GM23338 (cell line): ENCODE measurements around the gene RXFP1. TPM values are rescaled to one million over a fixed set of nuclear protein-coding genes. Genes with fewer than 3 reads are reported as not detected.

ENCODE experiments used
- ATAC-seq: fragments of 200-7000 bp; cut with Tn5 transposase; 3 replicates; pipeline ENCODE4 v1.9.1; 2020
- DNase-seq: peaks from one replicate; pipeline ENCODE4 v3.0.0-alpha.2; 2015; ENCODE audit warnings: low spot score
- H2AFZ ChIP-seq: fragments of 200-600 bp; sonication (generic); 2 replicates; pipeline ENCODE4 v1.8.0; 2016; ENCODE audit warnings: antibody characterized with exemption, mild to moderate bottlenecking, moderate library complexity
- H3F3A ChIP-seq: fragments of 200-600 bp; sonication (generic); replicated peaks from 2 replicates; pipeline ENCODE4 v1.8.0; 2017; ENCODE audit warnings: antibody characterized with exemption, mixed run types, low read depth
- H3K27ac ChIP-seq: fragments of 200-600 bp; sonication (generic); 2 replicates; pipeline ENCODE4 v1.6.1; 2016; ENCODE audit warnings: low read depth
- H3K27me3 ChIP-seq: fragments of 200-600 bp; sonication (generic); 2 replicates; pipeline ENCODE4 v1.8.0; 2016; ENCODE audit warnings: mild to moderate bottlenecking, mixed run types, moderate library complexity; ENCODE audit not compliant: insufficient read depth
- H3K36me3 ChIP-seq: fragments of 200-600 bp; sonication (generic); 2 replicates; pipeline ENCODE4 v1.8.0; 2016; ENCODE audit warnings: mild to moderate bottlenecking; ENCODE audit not compliant: insufficient read depth
- H3K4me1 ChIP-seq: fragments of 200-600 bp; sonication (generic); 2 replicates; pipeline ENCODE4 v1.8.0; 2016; ENCODE audit warnings: mild to moderate bottlenecking, moderate library complexity; ENCODE audit not compliant: insufficient read depth
- H3K4me2 ChIP-seq: fragments of 200-600 bp; sonication (generic); 2 replicates; pipeline ENCODE4 v1.7.1; 2017; ENCODE audit warnings: mixed run types
- H3K4me3 ChIP-seq: fragments of 200-600 bp; sonication (generic); 2 replicates; pipeline ENCODE4 v1.6.1; 2016; ENCODE audit warnings: mixed run types
- H3K79me2 ChIP-seq: fragments of 200-600 bp; sonication (generic); replicated peaks from 2 replicates; pipeline ENCODE4 v1.8.0; 2017; ENCODE audit warnings: mild to moderate bottlenecking; ENCODE audit not compliant: insufficient read depth
- H3K9me2 ChIP-seq: fragments of 200-600 bp; sonication (generic); 2 replicates; pipeline ENCODE4 v1.8.0; 2017; ENCODE audit not compliant: insufficient read depth
- H4K20me1 ChIP-seq: fragments of 200-600 bp; sonication (generic); replicated peaks from 2 replicates; pipeline ENCODE4 v1.8.0; 2017; ENCODE audit warnings: mild to moderate bottlenecking; ENCODE audit not compliant: insufficient read depth
- H3K27ac Mint-ChIP-seq: 2 replicates; pipeline ENCODE4 v1.8.0; 2020; ENCODE audit warnings: inconsistent platforms, mild to moderate bottlenecking, moderate library complexity, mixed read lengths
- H3K27me3 Mint-ChIP-seq: 3 replicates; pipeline ENCODE4 v1.8.0; 2022; ENCODE audit warnings: low read depth, mild to moderate bottlenecking, moderate library complexity, mixed read lengths, inconsistent platforms; ENCODE audit not compliant: insufficient read depth, poor library complexity
- H3K36me3 Mint-ChIP-seq: 3 replicates; pipeline ENCODE4 v1.8.0; 2021; ENCODE audit warnings: low read depth, mild to moderate bottlenecking, inconsistent platforms, moderate library complexity, mixed read lengths
- H3K4me1 Mint-ChIP-seq: 3 replicates; pipeline ENCODE4 v1.8.0; 2020; ENCODE audit warnings: mild to moderate bottlenecking, inconsistent platforms, mixed read lengths
- H3K4me3 Mint-ChIP-seq: 3 replicates; pipeline ENCODE4 v1.8.0; 2021; ENCODE audit warnings: moderate library complexity, mild to moderate bottlenecking, inconsistent platforms, mixed read lengths
- H3K9me3 Mint-ChIP-seq: 3 replicates; pipeline ENCODE4 v1.8.0; 2020; ENCODE audit warnings: moderate library complexity, mild to moderate bottlenecking, inconsistent platforms, mixed read lengths
- CREB1 ChIP-seq: fragments of 250-450 bp; sonication (Bioruptor Pico); IDR thresholded peaks from 2 replicates; pipeline ENCODE4 v1.5.0; 2020; ENCODE audit warnings: low read depth, mild to moderate bottlenecking, moderate library complexity
- ETS1 ChIP-seq: IDR thresholded peaks from 2 replicates; pipeline ENCODE4 v1.6.1; 2016; ENCODE audit warnings: antibody characterized with exemption
- EZH2phosphoT487 ChIP-seq: fragments of 200-600 bp; sonication (generic); IDR thresholded peaks from one replicate; pipeline ENCODE4 v1.8.1; 2018; ENCODE audit warnings: antibody characterized with exemption; ENCODE audit not compliant: unreplicated experiment
- JUNB ChIP-seq: IDR thresholded peaks from one replicate; pipeline ENCODE4 v1.6.1; 2016; ENCODE audit warnings: antibody characterized with exemption; ENCODE audit not compliant: unreplicated experiment
- NANOG ChIP-seq: IDR thresholded peaks from 2 replicates; pipeline ENCODE4 v1.6.1; 2016; ENCODE audit warnings: antibody characterized with exemption, borderline replicate concordance
- POLR2AphosphoS5 ChIP-seq: IDR thresholded peaks from 2 replicates; pipeline ENCODE4 v1.6.1; 2016; ENCODE audit warnings: antibody characterized with exemption, low read depth
- STAT1 ChIP-seq: IDR thresholded peaks from one replicate; pipeline ENCODE4 v1.6.1; 2016; ENCODE audit warnings: antibody characterized with exemption; ENCODE audit not compliant: unreplicated experiment
- ZNF114 ChIP-seq: fragments of 250-450 bp; sonication (Bioruptor Pico); IDR thresholded peaks from 2 replicates; pipeline ENCODE4 v1.5.0; 2020; ENCODE audit warnings: mild to moderate bottlenecking, moderate library complexity
- polyA plus RNA-seq: library from polyadenylated mRNA; unstranded; fragments of >200 nt; fragmentation: Nextera tagmentation; extraction: Ambion mirVana; gene quantifications from 2 replicates; pipeline ENCODE4 v1.2.1, GENCODE V29; 2016
- total RNA-seq: library from RNA; depleted of rRNA; stranded (reverse); fragments of >200 nt; shearing (Covaris generic); gene quantifications from 2 replicates; pipeline ENCODE4 v1.2.3, GENCODE V29; 2014
- TF ChIP-seq, protein P1 (sequence below), 2 experiments: fragments of 200-600 bp in 1 of 2; sonication (generic) in 1 of 2; conservative IDR thresholded peaks; 2 replicates each; pipeline versions ENCODE4 v1.5.1 to v1.6.1; 2016 to 2017; ENCODE audit warnings: antibody characterized with exemption in 2 of 2, low read depth in 2 of 2, mild to moderate bottlenecking in 2 of 2, moderate library complexity in 1 of 2
- TF ChIP-seq, protein P2 (sequence below): IDR thresholded peaks from one replicate; pipeline ENCODE4 v1.6.1; 2018; ENCODE audit warnings: antibody characterized with exemption; ENCODE audit not compliant: unreplicated experiment

RXFP1 gene
- total and polyA plus RNA-seq, 2 experiments from 2014 or later: 0.63 TPM; not detected in 1

- 0 out of 2 replicates have a peak, but pooled peaks cover 5% of the 10 kb centered on the region for H3K4me1 ChIP-seq
- Mint-ChIP-seq H3K4me3 (no peak overlapping the region), H3K36me3 (peaks cover 28% of the 10 kb centered on the region), H3K9me3 (no peaks in the 10 kb centered on the region; the same call in 2 of the 3 replicates), H3K27ac (no peak overlapping the region), H3K4me1 (peaks cover 12% of the 10 kb centered on the region; the same call in 2 of the 3 replicates), H3K27me3 (peaks cover 12% of the 10 kb centered on the region)
- peaks cover 5% of the 10 kb centered on the region; the same call in 1 of the 2 replicates for H3K36me3 ChIP-seq
- DNase-seq: peak; percentile 59
- peaks cover 47% of the 10 kb centered on the region for H3K79me2 ChIP-seq
- H3K4me2 ChIP-seq: no peak overlapping the region
- peaks cover 5% of the 10 kb centered on the region; the same call in 1 of the 2 replicates for H3F3A ChIP-seq
- no peaks in the 10 kb centered on the region for H3K27me3 ChIP-seq
- no peak overlapping the region for H3K27ac ChIP-seq
- H4K20me1 ChIP-seq: no peaks in the 10 kb centered on the region; the same call in 1 of the 2 replicates
- H3K4me3 ChIP-seq: no peak overlapping the region
- no peaks in the 10 kb centered on the region for H3K9me2 ChIP-seq
- TF ChIP-seq, protein P1, sequence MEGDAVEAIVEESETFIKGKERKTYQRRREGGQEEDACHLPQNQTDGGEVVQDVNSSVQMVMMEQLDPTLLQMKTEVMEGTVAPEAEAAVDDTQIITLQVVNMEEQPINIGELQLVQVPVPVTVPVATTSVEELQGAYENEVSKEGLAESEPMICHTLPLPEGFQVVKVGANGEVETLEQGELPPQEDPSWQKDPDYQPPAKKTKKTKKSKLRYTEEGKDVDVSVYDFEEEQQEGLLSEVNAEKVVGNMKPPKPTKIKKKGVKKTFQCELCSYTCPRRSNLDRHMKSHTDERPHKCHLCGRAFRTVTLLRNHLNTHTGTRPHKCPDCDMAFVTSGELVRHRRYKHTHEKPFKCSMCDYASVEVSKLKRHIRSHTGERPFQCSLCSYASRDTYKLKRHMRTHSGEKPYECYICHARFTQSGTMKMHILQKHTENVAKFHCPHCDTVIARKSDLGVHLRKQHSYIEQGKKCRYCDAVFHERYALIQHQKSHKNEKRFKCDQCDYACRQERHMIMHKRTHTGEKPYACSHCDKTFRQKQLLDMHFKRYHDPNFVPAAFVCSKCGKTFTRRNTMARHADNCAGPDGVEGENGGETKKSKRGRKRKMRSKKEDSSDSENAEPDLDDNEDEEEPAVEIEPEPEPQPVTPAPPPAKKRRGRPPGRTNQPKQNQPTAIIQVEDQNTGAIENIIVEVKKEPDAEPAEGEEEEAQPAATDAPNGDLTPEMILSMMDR (conservative IDR thresholded peaks at IDR 0.05; ENCODE audit: low read depth in 2 of 2): peak; percentile 62 to 80
- TF ChIP-seq ETS1: no peak
- no peak overlapping the region for H2AFZ ChIP-seq
- ATAC-seq: no peak
These were observed 146.0 kb downstream of the RXFP1 start for GRCh38 chr4:158667651-158668198.

DNA sequence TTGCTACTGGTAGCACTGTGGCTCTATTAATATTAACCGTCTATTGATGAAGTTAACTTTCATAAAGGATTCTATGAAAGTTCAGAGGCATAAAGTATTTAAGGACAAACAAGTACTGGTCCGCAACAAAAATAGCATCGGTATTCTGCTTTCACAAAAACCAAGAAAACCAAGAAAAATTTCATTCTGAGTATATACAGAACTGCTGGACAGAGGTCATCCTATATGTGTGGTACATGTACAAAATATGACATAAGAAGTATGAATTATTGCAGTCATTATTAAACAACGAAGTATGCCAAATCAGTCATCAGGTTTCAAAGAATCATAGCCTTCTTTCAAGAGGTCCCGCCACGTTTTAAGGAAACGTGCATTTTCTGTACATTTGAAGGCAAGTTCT is 147.6 kb downstream of the RXFP1 start:
- H2AFZ ChIP-seq: no peak overlapping the region
- H3K79me2 ChIP-seq: peaks cover 55% of the 10 kb centered on the region
- TF ChIP-seq ETS1 (no peak), JUNB (no peak), ZNF114 (CRISPR knock-in tag) (no peak), EZH2phosphoT487 (no peak), CREB1 (CRISPR knock-in tag) (no peak), NANOG (no peak), POLR2AphosphoS5 (no peak), STAT1 (no peak)
- TF ChIP-seq, protein P2, sequence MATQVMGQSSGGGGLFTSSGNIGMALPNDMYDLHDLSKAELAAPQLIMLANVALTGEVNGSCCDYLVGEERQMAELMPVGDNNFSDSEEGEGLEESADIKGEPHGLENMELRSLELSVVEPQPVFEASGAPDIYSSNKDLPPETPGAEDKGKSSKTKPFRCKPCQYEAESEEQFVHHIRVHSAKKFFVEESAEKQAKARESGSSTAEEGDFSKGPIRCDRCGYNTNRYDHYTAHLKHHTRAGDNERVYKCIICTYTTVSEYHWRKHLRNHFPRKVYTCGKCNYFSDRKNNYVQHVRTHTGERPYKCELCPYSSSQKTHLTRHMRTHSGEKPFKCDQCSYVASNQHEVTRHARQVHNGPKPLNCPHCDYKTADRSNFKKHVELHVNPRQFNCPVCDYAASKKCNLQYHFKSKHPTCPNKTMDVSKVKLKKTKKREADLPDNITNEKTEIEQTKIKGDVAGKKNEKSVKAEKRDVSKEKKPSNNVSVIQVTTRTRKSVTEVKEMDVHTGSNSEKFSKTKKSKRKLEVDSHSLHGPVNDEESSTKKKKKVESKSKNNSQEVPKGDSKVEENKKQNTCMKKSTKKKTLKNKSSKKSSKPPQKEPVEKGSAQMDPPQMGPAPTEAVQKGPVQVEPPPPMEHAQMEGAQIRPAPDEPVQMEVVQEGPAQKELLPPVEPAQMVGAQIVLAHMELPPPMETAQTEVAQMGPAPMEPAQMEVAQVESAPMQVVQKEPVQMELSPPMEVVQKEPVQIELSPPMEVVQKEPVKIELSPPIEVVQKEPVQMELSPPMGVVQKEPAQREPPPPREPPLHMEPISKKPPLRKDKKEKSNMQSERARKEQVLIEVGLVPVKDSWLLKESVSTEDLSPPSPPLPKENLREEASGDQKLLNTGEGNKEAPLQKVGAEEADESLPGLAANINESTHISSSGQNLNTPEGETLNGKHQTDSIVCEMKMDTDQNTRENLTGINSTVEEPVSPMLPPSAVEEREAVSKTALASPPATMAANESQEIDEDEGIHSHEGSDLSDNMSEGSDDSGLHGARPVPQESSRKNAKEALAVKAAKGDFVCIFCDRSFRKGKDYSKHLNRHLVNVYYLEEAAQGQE: no peak
- TF ChIP-seq, protein P1 (conservative IDR thresholded peaks at IDR 0.05; ENCODE audit: low read depth in 2 of 2): no peak

More for the DNA sequence above, 147.6 kb downstream of the RXFP1 start:
- no peak for ATAC-seq
- no peak overlapping the region for H3K27ac ChIP-seq
- Mint-ChIP-seq H3K4me1 (peaks cover 14% of the 10 kb centered on the region; the same call in 2 of the 3 replicates), H3K27ac (no peak overlapping the region), H3K36me3 (peaks cover 25% of the 10 kb centered on the region), H3K4me3 (no peak overlapping the region; the same call in 2 of the 3 replicates), H3K9me3 (no peaks in the 10 kb centered on the region; the same call in 2 of the 3 replicates), H3K27me3 (peaks cover 12% of the 10 kb centered on the region)
- no peak overlapping the region for H3K4me3 ChIP-seq
- 0 out of 2 replicates have a peak, but pooled peaks cover 5% of the 10 kb centered on the region for H3K4me1 ChIP-seq
- H4K20me1 ChIP-seq: no peaks in the 10 kb centered on the region; the same call in 1 of the 2 replicates
- H3K9me2 ChIP-seq: no peaks in the 10 kb centered on the region
- no peaks in the 10 kb centered on the region for H3K27me3 ChIP-seq
- peaks cover 5% of the 10 kb centered on the region; the same call in 1 of the 2 replicates for H3F3A ChIP-seq
- H3K4me2 ChIP-seq: no peak overlapping the region
- DNase-seq: no peak
- peaks cover 5% of the 10 kb centered on the region; the same call in 1 of the 2 replicates for H3K36me3 ChIP-seq
